Astrocyte (in vitro differentiated cells and primary cell): ENCODE data around the gene PADI4.

Source experiments
- EZH2 ChIP-seq: IDR thresholded peaks from 2 replicates; pipeline ENCODE4 v1.6.1; 2012; ENCODE audit warnings: mild to moderate bottlenecking, low read length, inconsistent platforms; ENCODE audit not compliant: insufficient read depth
- TF ChIP-seq, protein P1 (sequence below): IDR thresholded peaks from 2 replicates; pipeline ENCODE4 v1.5.1; 2011; ENCODE audit warnings: low read depth, mild to moderate bottlenecking, inconsistent platforms, low read length, moderate library complexity; ENCODE audit not compliant: insufficient read depth

- TF ChIP-seq, protein P1, sequence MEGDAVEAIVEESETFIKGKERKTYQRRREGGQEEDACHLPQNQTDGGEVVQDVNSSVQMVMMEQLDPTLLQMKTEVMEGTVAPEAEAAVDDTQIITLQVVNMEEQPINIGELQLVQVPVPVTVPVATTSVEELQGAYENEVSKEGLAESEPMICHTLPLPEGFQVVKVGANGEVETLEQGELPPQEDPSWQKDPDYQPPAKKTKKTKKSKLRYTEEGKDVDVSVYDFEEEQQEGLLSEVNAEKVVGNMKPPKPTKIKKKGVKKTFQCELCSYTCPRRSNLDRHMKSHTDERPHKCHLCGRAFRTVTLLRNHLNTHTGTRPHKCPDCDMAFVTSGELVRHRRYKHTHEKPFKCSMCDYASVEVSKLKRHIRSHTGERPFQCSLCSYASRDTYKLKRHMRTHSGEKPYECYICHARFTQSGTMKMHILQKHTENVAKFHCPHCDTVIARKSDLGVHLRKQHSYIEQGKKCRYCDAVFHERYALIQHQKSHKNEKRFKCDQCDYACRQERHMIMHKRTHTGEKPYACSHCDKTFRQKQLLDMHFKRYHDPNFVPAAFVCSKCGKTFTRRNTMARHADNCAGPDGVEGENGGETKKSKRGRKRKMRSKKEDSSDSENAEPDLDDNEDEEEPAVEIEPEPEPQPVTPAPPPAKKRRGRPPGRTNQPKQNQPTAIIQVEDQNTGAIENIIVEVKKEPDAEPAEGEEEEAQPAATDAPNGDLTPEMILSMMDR, result no peak
- no peak for TF ChIP-seq EZH2
These were observed 14.1 kb upstream of the PADI4 start for GRCh38 chr1:17293681-17294425.
